Right forelimb (tissue), 1 donor: ENCODE data around the gene CPHXL.

Experiments
- DNase-seq: peaks from one replicate; pipeline ENCODE4 v3.0.0-alpha.2; 2018

Gene CPHXL

DNA sequence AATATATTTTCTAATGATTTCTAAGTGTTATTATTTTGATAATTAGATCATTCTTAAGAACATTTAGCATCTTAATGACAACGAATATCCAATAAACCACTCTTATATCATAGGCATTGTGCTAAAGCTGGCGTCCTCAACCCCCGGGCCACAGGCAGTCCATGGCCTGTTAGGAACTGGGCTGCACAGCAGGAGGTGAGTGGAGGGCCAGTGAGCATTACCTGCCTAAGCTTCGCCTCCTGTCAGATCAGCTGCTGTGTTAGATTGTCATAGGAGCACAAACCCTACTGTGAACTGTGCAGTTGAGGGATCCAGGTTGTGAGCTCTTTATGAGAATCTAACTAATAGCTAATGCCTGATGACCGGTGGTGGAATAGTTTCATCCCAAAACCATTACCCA, 28.7 kb downstream of the CPHXL start:
- no peak for DNase-seq

DNA sequence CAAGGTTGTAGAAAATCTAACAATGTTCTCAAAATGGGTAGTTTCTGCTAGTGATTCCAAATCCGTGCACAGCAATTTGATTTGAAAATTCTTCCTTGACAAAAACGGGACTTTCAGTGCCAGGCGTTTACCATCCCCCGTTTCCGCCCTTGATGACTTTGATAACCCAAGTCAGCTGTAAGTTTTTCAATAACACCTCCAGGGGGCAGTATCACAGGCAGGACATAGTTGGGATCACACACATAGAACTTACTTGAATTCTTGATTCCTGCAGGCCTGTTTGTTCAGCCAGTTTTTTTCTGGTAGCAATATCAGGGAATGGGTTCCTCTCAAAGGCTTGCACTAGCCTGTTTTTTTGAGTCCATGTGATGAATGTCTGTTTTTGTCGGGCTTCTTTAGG, 30.6 kb downstream of the CPHXL start:
- no peak for DNase-seq

- DNase-seq: no peak
Measured at GRCh38 chr16:75687361-75687760, 38.9 kb downstream of the CPHXL start.

DNA sequence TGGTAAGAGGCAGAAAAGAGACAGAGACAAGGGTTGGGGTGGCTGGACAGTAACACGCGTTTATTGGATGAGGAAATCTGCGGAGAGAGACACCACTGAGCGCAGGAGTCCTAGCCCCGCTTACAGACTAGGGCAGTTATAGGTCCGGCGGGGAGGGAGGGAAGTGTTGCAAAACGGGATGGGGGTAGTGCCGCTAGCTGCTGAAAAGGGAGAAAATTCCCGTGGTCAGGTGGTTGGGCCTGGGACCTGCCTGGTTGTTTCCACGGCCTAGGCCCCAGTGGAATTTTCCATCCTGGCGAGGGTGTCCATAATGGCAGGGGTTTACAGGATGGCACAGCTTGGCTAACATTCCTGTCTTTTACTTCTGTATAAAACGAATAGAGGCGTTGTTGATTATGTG, 44.0 kb downstream of the CPHXL start:
- no peak for DNase-seq

- DNase-seq: no peak
Measured at GRCh38 chr16:75679366-75679765, 46.9 kb downstream of the CPHXL start.

DNA sequence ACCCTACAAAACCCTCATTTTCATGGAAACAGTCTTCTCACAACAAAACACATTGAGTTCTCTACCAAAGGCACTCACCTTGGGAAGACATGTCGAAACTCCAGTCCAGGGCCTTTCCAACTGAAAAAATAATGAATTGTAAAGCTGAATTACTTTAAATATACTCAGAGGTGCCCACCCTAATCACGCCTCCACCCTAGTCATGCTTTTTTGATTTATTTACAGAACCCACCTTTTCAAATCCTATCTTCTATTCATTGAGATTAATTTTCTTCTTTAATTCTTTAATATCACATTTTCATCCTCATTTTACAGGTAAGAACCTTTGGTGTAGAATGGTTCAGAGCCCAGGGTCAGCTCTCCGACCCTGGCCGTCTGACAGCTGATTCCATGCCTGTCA, 49.4 kb downstream of the CPHXL start, which contains the start of gene CPHXL2:
Gene CPHXL2, minus strand, starts transcription at position 101 of the 400 bp plus-strand sequence. Its CDS starts 10 bp downstream, at position 91.
- no peak for DNase-seq

GRCh38 chr16:75667503-75667902, 58.8 kb downstream of the CPHXL start:
- no peak for DNase-seq
